Stimulated activated CD8-positive, alpha-beta memory T cell treated with anti-CD3 and anti-CD28 coated beads, Interleukin-7, amount 100 ng/mL, for 48 hours (primary cell): ENCODE measurements around the gene ANXA6.

Source experiments
- DNase-seq, 2 donors: peaks; one replicate each; pipeline ENCODE4 v3.0.0-alpha.2; 2020; ENCODE audit warnings: low read depth in 1 of 2; ENCODE audit errors: extremely low read depth in 1 of 2

The ANXA6 gene

DNA sequence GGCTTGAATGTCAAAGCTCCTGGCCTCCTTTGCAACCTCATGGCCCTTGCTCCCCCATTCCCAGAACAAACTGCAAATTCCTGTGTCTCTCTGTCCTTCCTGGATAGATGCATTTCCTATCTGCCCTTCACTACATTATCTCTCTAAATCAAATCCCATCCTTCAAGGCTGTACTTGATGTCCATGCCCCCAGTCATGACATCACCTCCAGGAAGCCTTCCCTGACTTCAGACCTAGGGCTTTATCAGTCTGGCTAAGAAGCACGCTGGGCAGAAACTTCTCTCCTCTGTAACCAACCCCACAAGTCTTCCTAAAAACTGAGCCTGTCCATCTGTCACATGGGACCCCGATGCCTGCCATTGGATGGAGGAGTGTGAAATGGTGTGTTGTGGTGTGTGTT lies 51.1 kb downstream of the ANXA6 start:
- DNase-seq: no peak

DNA sequence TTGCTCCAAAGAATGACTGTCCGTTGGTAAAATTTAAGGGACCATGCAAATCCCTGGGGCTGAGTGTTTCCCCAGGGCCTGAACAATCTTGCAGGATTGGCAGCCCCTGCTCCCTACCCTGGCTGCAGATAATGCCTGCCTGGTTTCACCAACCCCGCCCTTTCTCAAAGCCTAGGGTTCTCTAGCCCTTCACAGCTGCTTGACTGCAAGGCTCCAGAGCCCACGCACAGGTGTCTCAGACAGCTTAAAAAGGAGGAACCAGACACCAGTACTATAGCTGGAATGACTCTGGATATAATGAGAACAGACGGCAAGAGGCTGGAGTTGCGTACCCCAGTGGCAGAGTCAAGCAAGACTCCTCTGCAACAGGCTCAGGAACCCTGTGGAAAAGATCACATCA lies 51.5 kb downstream of the ANXA6 start:
- no peak for DNase-seq

DNA sequence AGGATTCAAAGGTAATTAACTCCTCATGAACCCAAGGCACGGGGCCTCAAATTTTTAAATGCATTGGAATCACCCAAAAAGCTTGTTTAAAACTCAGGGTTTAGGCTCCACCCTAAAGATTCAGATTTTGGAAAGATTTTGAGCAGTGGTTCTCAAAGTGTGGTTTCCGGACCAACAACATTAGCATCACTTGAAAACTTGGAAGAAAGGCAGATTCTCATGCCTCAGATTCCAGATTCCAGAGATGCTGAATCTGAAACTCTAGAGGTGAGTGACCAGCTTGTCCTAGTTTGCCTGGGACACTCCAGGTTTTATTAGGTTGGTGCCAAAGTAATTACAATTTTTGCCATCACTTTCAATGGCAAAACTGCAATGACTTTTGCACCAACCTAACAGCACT lies 52.0 kb downstream of the ANXA6 start:
- no peak for DNase-seq

DNA sequence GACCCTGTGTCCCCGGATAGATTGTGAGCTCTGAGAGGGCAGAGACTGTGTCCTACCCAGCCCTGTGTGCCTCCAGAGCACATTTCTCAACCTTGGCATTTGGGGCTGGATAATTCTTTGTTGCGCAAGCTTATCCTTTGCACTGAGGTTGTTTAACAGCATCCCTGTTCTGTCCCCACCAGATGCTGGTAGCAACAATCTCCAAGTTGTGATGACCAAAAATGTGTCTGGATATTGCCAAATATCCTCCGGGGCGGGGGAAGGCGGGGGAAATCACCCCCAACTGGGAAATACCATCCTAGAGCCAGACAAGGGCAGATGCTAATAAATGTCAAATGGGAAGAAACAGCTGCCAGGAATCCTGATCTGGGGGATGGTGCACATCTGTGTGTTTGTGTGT lies 52.8 kb downstream of the ANXA6 start:
- DNase-seq: no peak

DNA sequence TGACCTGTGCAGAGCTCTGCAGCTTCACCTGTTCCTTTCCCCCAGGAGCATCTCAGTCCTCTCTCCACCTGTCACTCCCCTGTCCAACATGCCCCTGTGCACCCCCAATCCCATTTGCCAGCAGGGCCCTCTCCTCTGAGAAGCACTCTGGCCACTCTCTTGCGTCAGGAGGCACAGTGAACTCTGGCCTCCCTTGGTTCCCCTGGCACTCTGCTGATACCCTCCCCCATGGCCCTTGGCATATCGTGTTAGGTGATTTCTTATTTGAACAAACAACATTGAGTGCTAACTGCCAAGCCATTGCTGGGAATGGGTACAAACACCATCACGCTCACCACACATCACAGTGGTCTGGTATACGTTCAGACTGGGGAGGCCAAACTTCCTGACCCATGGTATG lies 55.8 kb downstream of the ANXA6 start:
- DNase-seq: no peak

DNA sequence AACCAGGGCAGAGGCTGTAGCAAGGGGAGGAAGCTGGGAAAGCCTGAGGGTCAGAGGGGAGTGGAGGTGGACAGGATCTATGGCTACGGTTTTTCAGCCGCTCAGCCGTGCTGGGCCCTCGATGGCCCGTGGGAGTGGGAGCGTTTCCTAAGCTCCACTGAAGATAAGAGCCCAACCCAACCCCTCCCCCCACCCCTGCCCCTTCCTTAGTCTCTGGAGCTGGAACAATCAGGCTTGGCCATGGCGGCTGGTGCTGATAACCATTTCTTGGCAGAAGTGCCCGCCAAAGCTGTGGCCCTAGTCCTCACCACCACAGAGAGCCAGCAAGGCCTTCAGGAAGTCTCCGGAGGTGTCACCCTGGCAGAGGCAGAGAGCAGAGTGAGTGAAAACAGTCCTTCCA lies 56.4 kb downstream of the ANXA6 start:
- DNase-seq: no peak

DNA sequence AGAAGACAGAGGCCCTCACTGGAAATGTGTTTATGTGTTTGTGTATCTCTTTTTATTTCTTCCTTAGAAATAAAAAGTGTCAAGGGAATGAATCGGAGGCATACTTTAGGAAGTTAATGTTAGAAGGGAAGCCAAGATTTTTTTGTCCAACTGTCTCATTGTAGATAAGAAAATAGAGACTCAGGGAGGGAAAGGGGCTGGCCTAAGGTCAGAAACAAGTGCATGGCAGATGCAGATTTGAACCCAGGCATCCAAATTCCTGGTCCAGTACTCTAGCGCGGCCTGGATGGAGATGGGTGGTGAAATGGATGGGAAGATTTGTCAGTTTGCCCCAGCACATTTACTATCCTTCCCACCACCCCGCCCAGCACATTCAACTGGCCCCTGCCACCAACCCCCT lies 56.9 kb downstream of the ANXA6 start:
- DNase-seq: no peak

DNA sequence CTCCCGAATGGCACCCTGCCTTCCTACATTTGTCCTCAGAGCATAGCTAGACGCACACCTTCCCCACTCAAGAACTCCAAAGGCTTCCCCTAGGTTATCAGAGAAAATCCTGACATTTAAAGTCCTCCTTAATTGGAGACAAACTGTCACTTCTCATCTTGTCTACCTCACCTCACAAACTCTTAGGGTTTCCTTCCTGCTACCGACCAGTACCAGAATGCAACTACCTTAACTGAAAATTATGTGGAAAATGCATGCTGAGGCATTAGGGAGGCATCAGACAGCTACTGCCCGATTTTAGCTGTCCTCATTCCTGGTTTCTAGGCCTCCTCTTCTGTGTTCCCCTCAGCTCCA lies 58.8 kb downstream of the ANXA6 start:
- DNase-seq: no peak

DNA sequence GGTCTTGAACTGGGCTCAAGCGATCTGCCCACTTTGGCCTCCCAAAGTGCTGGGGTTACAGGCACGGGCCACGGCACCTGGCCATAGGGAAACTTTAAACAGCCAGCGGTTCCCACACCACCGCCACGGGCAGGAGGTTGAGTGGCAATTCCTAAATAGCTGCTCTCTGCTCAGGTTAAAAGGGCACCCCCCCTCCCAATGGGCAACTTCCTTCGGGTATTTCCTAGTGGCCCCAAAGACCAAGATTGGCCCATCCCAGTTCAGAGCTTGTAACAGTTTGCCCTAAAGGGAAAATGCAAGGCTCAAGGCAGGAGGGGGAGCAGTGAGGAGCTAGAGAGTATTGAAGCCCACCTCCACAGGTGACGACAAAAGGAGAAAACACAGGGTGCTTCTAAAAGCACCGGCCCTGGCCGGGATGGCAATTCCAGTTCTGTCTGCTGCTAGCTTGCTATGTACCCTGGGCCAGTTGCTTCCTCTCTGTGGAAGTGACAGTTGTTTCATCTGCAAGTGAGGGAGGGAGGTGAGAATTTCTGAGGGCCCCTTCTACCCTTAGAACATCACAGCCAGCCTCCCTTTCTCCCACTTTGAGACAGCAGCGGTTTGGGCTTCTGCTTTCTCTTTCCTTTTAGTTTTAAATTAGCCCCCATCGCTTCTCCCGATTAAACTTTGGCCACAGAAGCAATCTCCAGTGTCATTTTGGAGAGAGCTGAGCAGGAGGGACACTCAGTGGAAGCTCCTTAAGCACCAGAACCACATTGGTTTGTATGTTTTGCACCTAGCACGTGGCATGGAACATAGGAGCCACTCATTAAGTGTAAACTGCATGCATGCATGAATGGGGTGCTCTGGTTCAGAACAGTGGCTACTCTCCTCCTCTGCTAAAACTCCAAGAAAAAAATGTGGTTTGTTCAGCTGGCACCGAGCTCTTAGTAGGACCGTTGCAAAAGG lies 59.5 kb downstream of the ANXA6 start:
- DNase-seq: no peak

DNA sequence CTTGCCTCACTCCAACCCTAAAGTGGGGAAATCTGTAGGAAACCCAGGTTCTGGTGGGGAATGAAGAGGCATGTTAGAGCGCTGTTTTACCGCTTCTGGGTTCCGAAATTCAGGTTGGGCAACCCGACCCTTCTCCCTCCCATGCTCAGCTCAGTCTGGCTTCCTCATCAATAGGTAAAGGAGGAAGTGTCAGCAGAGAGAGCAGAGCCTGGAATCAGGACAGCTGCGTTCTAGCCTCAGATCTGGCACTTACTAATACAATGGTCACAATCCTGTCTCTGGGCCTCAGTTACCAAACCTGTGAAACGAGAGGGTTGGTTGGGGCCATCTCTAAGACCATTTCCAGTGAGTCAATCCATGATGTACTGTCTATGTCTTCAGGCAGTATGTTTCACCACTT lies 60.5 kb downstream of the ANXA6 start:
- DNase-seq: no peak

DNA sequence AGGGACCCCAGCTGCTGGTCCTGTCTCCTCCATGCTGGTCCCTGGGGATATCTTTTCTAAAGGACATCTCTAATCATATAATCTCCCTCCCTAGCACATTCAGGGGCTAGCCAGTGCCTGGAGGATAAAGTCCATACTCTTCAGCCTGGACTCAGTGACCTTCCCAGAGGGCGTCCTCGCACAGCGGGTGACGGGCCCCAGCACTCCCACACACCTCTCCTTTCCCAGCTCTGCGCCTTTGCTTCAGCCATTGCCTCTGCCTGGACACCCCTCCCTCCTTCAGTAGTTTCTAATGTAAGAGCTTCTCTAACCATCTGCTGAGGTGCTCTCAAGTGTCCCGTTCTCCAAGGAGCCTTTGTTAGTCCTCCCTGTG lies 61.6 kb downstream of the ANXA6 start:
- DNase-seq: no peak

DNA sequence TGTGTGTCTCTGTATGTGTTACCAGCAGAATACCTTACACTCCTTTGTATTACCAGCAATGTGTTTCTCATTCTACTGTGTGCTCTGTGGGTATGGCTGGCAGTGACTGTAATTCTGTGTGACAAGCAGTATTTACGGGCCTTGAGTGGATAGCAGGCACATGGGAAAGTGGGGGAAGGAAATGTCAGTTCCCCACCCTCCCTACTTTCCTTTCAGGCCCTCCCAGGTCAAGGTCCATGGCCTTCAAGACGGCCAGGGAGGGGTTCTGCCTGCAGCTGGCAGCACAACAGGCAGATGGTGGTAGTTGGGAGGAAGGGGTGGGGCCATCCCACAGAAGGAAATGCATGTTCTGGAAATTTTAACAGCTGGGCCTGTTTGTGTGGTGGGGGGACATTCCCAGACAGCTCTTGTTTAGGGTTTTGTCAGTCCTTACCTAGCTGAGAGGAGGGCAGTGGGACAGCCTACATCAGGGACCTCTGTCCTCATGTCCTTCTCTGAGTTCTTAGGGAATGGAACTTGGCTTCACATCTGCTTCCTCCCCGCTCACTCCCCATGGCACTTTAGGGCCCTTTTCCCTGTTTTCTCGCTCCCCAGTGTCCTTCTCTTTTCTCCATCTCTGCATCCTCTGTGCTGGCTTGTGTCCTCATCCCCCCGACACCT lies 62.1 kb downstream of the ANXA6 start:
- no peak for DNase-seq

DNA sequence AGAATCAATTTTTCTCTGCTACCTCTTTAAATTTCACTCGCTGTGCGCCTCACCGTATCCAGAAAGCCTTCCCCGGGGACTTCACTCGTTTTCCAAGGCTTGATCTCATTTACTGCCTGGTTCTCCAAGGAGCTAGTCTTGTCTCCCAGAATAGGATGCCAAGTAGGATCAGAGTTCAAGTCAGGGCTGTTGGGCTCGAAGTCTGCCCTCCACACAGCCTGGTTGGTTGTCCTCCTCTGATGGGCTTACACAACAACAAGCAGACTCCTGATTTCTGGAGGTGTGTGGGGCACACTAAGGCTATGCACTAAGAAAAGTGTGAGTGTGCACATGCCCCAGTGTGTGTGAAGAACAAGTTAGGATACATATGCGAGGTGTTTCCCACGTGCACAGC lies 62.7 kb downstream of the ANXA6 start:
- DNase-seq: no peak

DNA sequence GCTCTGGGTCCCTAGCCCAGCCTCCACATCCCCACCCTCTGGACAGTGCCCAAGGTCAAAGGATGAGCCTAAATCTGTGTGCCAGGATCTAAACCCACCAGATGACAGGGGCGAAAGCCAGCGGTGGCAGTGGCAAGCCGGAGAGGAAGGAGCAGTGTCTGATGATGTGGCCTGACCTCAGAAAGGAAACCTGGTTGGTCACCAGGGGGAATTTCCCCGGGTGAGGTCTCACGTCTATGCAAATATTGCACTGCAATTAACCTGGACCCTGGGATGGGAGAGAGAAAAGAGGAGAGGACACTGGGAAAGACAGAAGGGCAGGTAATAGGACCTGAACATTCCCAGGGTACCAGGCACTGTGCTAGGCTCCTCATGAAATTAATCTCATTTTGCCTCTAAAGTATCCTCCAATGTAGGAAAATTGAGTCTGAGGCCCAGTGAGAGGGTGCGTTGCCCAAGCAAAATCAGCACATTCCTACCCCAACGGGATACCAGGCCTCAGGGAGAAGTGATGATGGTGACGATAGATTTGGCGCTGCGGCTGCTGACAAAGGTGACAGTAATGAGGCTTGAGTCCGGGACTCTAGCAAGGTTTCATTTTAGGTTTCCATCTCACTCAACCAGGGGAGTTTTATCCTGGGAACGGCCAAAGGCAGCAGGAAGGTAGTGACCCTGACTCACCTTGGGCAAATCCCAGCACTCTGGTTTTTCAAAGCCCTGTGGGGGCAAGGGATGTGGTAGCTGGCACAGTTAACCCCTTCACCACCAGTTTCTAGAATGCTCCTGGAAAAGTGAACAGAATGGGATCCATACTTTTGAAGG lies 63.3 kb downstream of the ANXA6 start:
- DNase-seq: peak in 1 of 2 donors; percentile 81

DNA sequence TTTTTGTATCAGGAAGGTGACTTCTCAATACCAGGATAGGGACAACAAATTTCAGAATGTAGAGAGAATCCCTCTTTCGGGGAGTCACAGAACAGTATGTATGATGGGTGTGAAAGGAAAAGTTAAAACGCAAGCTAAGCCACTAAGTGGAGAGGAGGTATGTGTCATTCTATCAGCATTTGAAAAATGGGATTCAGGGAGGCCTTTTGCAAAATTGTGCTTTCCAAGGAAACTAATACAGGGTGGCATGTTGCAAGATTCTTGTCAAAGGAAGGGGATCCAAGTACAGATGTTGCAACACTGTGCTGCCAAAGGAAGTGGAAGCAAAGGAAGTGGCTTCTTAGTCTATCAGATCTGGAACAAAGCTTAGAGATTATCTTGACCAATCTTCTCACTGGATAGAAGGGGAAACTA lies 64.1 kb downstream of the ANXA6 start:
- no peak for DNase-seq

DNA sequence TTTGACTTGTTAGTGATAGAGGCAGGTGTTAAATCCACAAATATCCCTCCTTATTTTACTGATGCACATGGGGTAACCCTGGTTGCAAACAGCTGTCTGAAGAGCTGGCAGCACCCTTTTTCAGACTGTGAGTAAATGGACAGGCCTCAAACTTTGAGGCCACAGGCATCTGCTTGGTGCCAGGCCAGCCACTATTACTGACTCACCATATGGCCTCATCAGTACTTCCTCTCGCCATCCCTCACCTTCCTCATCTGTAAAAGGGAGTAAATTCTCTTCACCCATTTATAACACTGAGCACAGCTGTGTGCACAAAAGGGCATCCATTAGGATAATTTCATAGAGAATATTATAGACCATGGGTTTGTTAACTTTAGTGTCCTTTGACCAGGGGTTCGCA lies 64.8 kb downstream of the ANXA6 start:
- DNase-seq: no peak

DNA sequence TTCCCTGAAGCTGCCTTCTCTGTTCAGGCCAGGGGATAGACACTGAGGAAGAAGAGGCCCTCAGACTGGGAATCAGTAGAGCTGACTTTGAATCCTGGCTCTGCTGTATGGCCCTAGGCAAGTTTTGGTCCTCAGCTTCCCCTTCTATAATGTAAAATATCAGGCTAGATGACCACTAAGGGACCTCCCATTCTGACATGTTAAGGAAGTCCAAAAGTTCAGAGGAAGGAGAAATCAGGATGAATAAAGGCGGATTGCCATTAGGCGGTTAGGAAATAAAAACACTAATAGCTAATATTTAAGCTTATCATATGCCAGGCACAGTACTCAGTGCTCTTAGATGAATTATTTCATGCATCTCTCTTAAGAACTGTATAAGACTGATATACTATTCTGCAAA lies 67.9 kb downstream of the ANXA6 start:
- DNase-seq: no peak

DNA sequence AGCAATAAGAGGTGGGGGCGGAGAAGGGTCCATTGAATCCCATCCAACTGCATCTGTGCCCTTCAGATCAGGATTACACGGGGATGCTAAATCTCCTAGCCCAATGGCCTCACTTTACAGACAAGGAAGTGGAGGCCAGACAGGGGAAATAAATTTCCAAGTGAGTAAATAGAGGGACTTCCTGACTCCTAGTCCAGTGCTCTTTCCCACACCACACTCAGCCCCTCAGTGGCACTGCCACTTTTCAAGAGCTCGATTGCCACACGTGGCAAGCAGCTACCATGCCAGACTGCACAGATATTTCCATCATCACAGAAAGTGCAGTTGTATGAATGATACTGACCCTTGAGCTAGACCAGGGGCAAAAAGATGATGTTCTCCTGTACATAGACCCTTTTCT lies 68.6 kb downstream of the ANXA6 start:
- DNase-seq: no peak

DNA sequence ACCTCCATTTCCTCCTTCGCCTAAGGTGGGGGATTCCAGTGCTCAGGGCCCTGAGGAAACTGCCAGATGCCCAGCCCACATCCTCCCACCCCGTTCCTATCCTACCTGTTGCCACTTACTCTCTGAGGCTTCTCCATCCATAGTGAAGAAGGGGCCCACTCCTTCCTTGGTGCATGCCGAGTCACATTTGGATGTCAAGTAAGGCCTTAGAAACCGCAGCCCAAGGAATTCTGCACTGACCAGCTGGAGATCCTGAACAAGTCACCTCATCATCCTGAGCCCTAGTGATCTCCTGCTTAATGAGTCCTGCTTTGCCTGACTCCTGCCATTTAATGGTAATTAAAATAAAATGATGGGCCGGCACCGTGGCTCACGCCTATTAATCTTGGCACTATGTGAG lies 70.1 kb downstream of the ANXA6 start:
- no peak for DNase-seq

DNA sequence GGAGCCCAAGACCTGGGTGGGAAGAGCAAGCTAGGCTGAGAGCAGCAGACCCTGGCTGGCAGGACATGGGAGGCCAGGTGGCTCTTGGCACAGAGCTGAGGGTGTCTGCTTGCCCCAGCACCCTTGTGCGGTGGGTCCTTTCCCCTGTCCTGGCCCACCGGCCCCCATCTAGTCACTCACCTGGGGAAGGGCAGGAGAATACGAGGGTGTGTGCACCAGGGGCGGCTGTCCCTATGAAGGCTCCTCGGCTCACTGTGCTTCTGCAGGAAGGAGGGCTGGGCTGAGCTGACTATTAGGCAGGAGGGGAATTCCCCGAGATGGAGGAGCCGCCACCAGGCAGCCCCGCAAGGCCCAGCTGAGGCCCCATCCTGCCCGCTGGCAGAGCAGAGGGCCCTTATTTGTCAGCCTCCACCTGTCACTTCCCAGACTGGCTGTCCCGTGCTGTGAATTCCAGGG lies 70.6 kb downstream of the ANXA6 start:
- DNase-seq: peak in 1 of 2 donors; percentile 60

DNA sequence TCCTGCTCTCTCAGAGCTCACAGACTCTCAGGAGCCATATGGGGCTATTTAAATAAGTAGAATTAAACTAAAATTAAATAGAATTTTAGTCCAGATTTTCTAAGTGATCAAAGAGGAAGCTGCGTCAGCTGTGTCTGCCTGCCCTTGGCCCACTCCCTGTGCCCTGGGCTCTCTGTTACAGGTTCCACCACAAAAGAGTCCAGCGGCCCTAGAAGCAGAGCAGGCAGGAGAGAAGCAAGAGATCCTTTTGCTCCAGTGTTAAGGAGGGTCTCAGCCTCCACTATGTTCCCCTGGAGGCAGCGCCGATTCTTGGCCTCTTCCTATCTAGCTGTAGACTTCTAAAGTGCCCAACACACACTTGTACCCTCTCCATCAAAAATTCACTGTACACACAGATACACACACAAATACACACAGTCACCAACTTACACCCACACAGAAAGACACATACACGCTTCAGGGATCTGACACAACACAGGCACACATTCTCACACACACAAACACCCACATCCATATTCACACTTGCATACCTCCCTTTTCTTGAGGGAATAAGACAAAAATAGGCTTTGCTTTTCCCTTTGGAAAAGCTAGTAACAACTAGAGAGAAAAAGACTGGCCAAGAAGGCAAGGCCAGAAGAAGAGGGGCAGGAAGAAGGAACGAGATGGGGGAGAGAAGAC lies 71.2 kb downstream of the ANXA6 start:
- DNase-seq: no peak
